CD14-positive monocyte (primary cell): Measurements from ENCODE around the gene NAT14. TPM values are rescaled to one million over a fixed set of nuclear protein-coding genes. Genes with fewer than 3 reads are reported as not detected.

Source experiments
- DNase-seq, 3 donors: peaks; one replicate each; pipeline ENCODE4 v3.0.0-alpha.2; 2011 to 2022
- H2AFZ ChIP-seq: 2 replicates; pipeline ENCODE4 v1.6.0; 2012; ENCODE audit warnings: mild to moderate bottlenecking, low read depth, low read length, inconsistent platforms; ENCODE audit not compliant: insufficient read depth, poor library complexity, severe bottlenecking
- H3K27ac ChIP-seq, 2 donors: 1 replicate in 1 of 2; 2 replicates in 1 of 2; pipeline ENCODE4 v1.5.1; 2012 to 2013; ENCODE audit warnings: low read length in 2 of 2, control low read depth in 1 of 2, inconsistent platforms in 1 of 2, low read depth in 1 of 2, mild to moderate bottlenecking in 1 of 2
- H3K27me3 ChIP-seq, 2 donors: one replicate each; pipeline versions ENCODE4 v1.6.0 to v1.6.1; 2011 to 2013; ENCODE audit warnings: low read length in 2 of 2; ENCODE audit not compliant: control insufficient read depth in 2 of 2, insufficient read depth in 2 of 2
- H3K36me3 ChIP-seq, 2 donors: replicated peaks in 1 of 2; 1 replicate in 1 of 2; 2 replicates in 1 of 2; pipeline versions ENCODE4 v1.5.1 to v1.6.1; 2012 to 2013; ENCODE audit warnings: low read length in 2 of 2, control low read depth in 1 of 2, inconsistent platforms in 1 of 2, mild to moderate bottlenecking in 1 of 2; ENCODE audit not compliant: insufficient read depth in 2 of 2, control insufficient read depth in 1 of 2
- H3K4me1 ChIP-seq, 2 donors: 1 replicate in 1 of 2; 2 replicates in 1 of 2; pipeline versions ENCODE4 v1.5.1 to v1.6.1; 2012 to 2013; ENCODE audit warnings: low read length in 2 of 2, control low read depth in 1 of 2, inconsistent platforms in 1 of 2, mild to moderate bottlenecking in 1 of 2, moderate library complexity in 1 of 2; ENCODE audit not compliant: insufficient read depth in 2 of 2, control insufficient read depth in 1 of 2
- H3K4me2 ChIP-seq: replicated peaks from 2 replicates; pipeline ENCODE3; 2012; ENCODE audit warnings: low read length, moderate library complexity, mild to moderate bottlenecking; ENCODE audit not compliant: poor library complexity, severe bottlenecking; ENCODE audit errors: extremely low read depth
- H3K4me3 ChIP-seq, 3 experiments: fragments of 200-600 bp in 1 of 3; sonication (generic) in 1 of 3; replicated peaks in 1 of 3; 1 replicate in 2 of 3; 2 replicates in 1 of 3; pipeline ENCODE4 v1.5.1; 2011 to 2013; ENCODE audit warnings: low read length in 3 of 3, mild to moderate bottlenecking in 3 of 3, control low read depth in 2 of 3, low read depth in 2 of 3, inconsistent platforms in 1 of 3, moderate library complexity in 1 of 3
- H3K79me2 ChIP-seq: 2 replicates; pipeline ENCODE4 v1.6.0; 2012; ENCODE audit warnings: mild to moderate bottlenecking, control low read depth, inconsistent platforms, low read length, moderate library complexity; ENCODE audit not compliant: insufficient read depth
- H3K9ac ChIP-seq: 2 replicates; pipeline ENCODE4 v1.6.0; 2017; ENCODE audit warnings: low read length, mild to moderate bottlenecking; ENCODE audit not compliant: insufficient read depth, poor library complexity, severe bottlenecking
- H3K9me3 ChIP-seq, 2 donors: replicated peaks in 1 of 2; 1 replicate in 1 of 2; 2 replicates in 1 of 2; pipeline versions ENCODE4 v1.5.1 to v1.6.1; 2012 to 2013; ENCODE audit warnings: low read length in 2 of 2, control low read depth in 1 of 2; ENCODE audit not compliant: control insufficient read depth in 1 of 2, insufficient read depth in 1 of 2
- H4K20me1 ChIP-seq: 2 replicates; pipeline ENCODE4 v1.6.0; 2012; ENCODE audit warnings: mild to moderate bottlenecking, low read length, control low read depth, moderate library complexity; ENCODE audit not compliant: insufficient read depth
- H3K27ac Mint-ChIP-seq, 7 donors: one replicate each; pipeline ENCODE4 v1.8.0; 2020; ENCODE audit warnings: mild to moderate bottlenecking in 7 of 7, mixed read lengths in 7 of 7, moderate library complexity in 6 of 7, inconsistent platforms in 2 of 7
- H3K27me3 Mint-ChIP-seq, 3 donors: one replicate each; pipeline ENCODE4 v1.8.0; 2021 to 2022; ENCODE audit warnings: low read depth in 3 of 3, mild to moderate bottlenecking in 3 of 3, mixed read lengths in 3 of 3, moderate library complexity in 3 of 3, inconsistent platforms in 1 of 3
- H3K36me3 Mint-ChIP-seq, 2 donors: one replicate each; pipeline ENCODE4 v1.8.0; 2020; ENCODE audit warnings: mixed read lengths in 2 of 2, inconsistent platforms in 1 of 2, mild to moderate bottlenecking in 1 of 2
- H3K4me1 Mint-ChIP-seq: one replicate; pipeline ENCODE4 v1.8.0; 2020; ENCODE audit warnings: mild to moderate bottlenecking, mixed read lengths
- H3K4me3 Mint-ChIP-seq, 2 donors: one replicate each; pipeline ENCODE4 v1.8.0; 2020; ENCODE audit warnings: mild to moderate bottlenecking in 2 of 2, mixed read lengths in 2 of 2, moderate library complexity in 1 of 2
- H3K9me3 Mint-ChIP-seq, 7 donors: one replicate each; pipeline ENCODE4 v1.8.0; 2020 to 2022; ENCODE audit warnings: mixed read lengths in 7 of 7, mild to moderate bottlenecking in 6 of 7, moderate library complexity in 6 of 7, inconsistent platforms in 2 of 7
- WGBS: methylation state at CpG from one replicate; pipeline ENCODE4 v1.1.5; 2013; ENCODE audit warnings: missing lambda C conversion rate; ENCODE audit not compliant: insufficient coverage; 5-methylcytosine and 5-hydroxymethylcytosine counted together
- intact Hi-C, 2 donors: fragments of 100-400 bp; cut with micrococcal nuclease; formaldehyde crosslinking; loops; one replicate each; pipeline versions ENCODE4 v1.15.0 to v1.15.1; 2023
- polyA plus RNA-seq, 3 donors: library from polyadenylated mRNA; depleted of rRNA in 1 of 3; unstranded in 2 of 3; stranded (reverse) in 1 of 3; fragments of 300-500 nt in 2 of 3; fragments of >200 nt in 1 of 3; fragmentation: Illumina TruSeq in 2 of 3; gene quantifications; 1 replicate in 2 of 3; 2 replicates in 1 of 3; pipeline ENCODE4 v1.2.3, GENCODE V29; 2012 to 2021
- TF ChIP-seq, protein P1 (sequence below): fragments of 200-600 bp; IDR thresholded peaks from one replicate; pipeline ENCODE4 v1.8.0; 2022; ENCODE audit warnings: antibody characterized with exemption, mild to moderate bottlenecking

Gene NAT14
- polyA plus RNA-seq, 3 donors = 1.5 to 2.2 (median 1.9) TPM

- TF ChIP-seq, protein P1, sequence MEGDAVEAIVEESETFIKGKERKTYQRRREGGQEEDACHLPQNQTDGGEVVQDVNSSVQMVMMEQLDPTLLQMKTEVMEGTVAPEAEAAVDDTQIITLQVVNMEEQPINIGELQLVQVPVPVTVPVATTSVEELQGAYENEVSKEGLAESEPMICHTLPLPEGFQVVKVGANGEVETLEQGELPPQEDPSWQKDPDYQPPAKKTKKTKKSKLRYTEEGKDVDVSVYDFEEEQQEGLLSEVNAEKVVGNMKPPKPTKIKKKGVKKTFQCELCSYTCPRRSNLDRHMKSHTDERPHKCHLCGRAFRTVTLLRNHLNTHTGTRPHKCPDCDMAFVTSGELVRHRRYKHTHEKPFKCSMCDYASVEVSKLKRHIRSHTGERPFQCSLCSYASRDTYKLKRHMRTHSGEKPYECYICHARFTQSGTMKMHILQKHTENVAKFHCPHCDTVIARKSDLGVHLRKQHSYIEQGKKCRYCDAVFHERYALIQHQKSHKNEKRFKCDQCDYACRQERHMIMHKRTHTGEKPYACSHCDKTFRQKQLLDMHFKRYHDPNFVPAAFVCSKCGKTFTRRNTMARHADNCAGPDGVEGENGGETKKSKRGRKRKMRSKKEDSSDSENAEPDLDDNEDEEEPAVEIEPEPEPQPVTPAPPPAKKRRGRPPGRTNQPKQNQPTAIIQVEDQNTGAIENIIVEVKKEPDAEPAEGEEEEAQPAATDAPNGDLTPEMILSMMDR = no peak
- Histone ChIP-seq H3K79me2 (no peaks in the 10 kb centered on the region), H3K4me2 (no peak overlapping the region), H3K36me3 (no peaks in the 10 kb centered on the region), H3K4me3 (no peak overlapping the region), H2AFZ (no peak overlapping the region), H3K9ac (no peak overlapping the region), H3K9me3 (no peaks in the 10 kb centered on the region), H3K4me1 (no peaks in the 10 kb centered on the region), H3K27ac (no peak overlapping the region), H3K27me3 (no peaks in the 10 kb centered on the region), H4K20me1 (no peaks in the 10 kb centered on the region)
- no peaks in the 10 kb centered on the region for H3K36me3 Mint-ChIP-seq
- peaks cover 2% of the 10 kb centered on the region for H3K4me1 Mint-ChIP-seq
- H3K27me3 Mint-ChIP-seq = peaks cover 2 to 5% (median 2%) of the 10 kb centered on the region in 3 donors
- intact Hi-C loops = no loop called here
- no peak overlapping the region for H3K4me3 Mint-ChIP-seq
- WGBS = 95% methylated on average over 4 of the region's 11 CpGs
- peaks cover 0 to 3% (median 0%) of the 10 kb centered on the region in 7 donors for H3K9me3 Mint-ChIP-seq
- DNase-seq = no peak
- no peak overlapping the region for H3K27ac Mint-ChIP-seq
These were observed 51.4 kb downstream of the NAT14 start for GRCh38 chr19:55536366-55536765.

Other genes with a start within 250 kb of the NAT14 start
- gene PPP6R1, start 226.2 kb upstream of the NAT14 start, polyA plus RNA-seq = 10 to 100 TPM; 16.9 to 91.3 (median 22.0) TPM
- 10 to 100 TPM; 12.3 to 17.0 (median 15.3) TPM for gene HSPBP1, start 205.1 kb upstream of the NAT14 start, polyA plus RNA-seq
- not detected for gene BRSK1, start 201.2 kb upstream of the NAT14 start, polyA plus RNA-seq
- gene TMEM150B, start 159.8 kb upstream of the NAT14 start, polyA plus RNA-seq = 10 to 100 TPM; 10.1 to 65.6 (median 11.2) TPM
- 10 to 100 TPM in 1 of 3 donors, 1 to 10 TPM in 1, under 1 TPM in 1; 0.89 to 26.9 (median 1.5) TPM for gene KMT5C, start 145.3 kb upstream of the NAT14 start, polyA plus RNA-seq
- under 1 TPM in 1 of 3 donors, not detected in 2; 0.36 TPM for gene COX6B2, start 130.5 kb upstream of the NAT14 start, polyA plus RNA-seq
- not detected for gene GARIN5B, start 121.9 kb upstream of the NAT14 start, polyA plus RNA-seq
- not detected for gene IL11, start 114.7 kb upstream of the NAT14 start, polyA plus RNA-seq
- gene TMEM190, start 108.4 kb upstream of the NAT14 start, polyA plus RNA-seq = not detected
- gene TMEM238, start 100.9 kb upstream of the NAT14 start, polyA plus RNA-seq = not detected
- 1,000 to 10,000 TPM in 1 of 3 donors, 100 to 1,000 TPM in 2; 199 to 3,862 (median 208) TPM for gene RPL28, start 99.3 kb upstream of the NAT14 start, polyA plus RNA-seq
- gene UBE2S, start 77.4 kb upstream of the NAT14 start, polyA plus RNA-seq = 10 to 100 TPM; 16.1 to 40.9 (median 21.9) TPM
- gene SHISA7, start 41.9 kb upstream of the NAT14 start, polyA plus RNA-seq = under 1 TPM in 1 of 3 donors, not detected in 2; 0.01 TPM
- gene ISOC2, start 23.5 kb upstream of the NAT14 start, polyA plus RNA-seq = 10 to 100 TPM; 14.8 to 20.2 (median 14.9) TPM
- gene C19orf85, start 20.4 kb upstream of the NAT14 start, polyA plus RNA-seq = not detected
- gene ZNF628, start 8.6 kb upstream of the NAT14 start, polyA plus RNA-seq = 1 to 10 TPM in 1 of 3 donors, under 1 TPM in 1, not detected in 1; 0.50 to 3.1 TPM
- gene SSC5D, start 3.2 kb downstream of the NAT14 start, polyA plus RNA-seq = under 1 TPM in 1 of 3 donors, not detected in 2; 0.08 TPM
- not detected for gene SBK2, start 51.9 kb downstream of the NAT14 start, polyA plus RNA-seq
- not detected for gene SBK3, start 60.4 kb downstream of the NAT14 start, polyA plus RNA-seq
- gene ZNF579, start 95.7 kb downstream of the NAT14 start, polyA plus RNA-seq = 1 to 10 TPM in 1 of 3 donors, under 1 TPM in 1, not detected in 1; 0.05 to 1.8 TPM
- gene FIZ1, start 114.3 kb downstream of the NAT14 start, polyA plus RNA-seq = 1 to 10 TPM; 1.2 to 2.6 (median 1.6) TPM
- gene ZNF524, start 115.1 kb downstream of the NAT14 start, polyA plus RNA-seq = 10 to 100 TPM; 27.9 to 45.7 (median 41.8) TPM
- 1 to 10 TPM in 1 of 3 donors, under 1 TPM in 2; 0.03 to 6.0 (median 0.07) TPM for gene ZNF865, start 120.5 kb downstream of the NAT14 start, polyA plus RNA-seq
- gene ZNF784, start 139.4 kb downstream of the NAT14 start, polyA plus RNA-seq = 1 to 10 TPM; 1.5 to 5.5 (median 2.4) TPM
- 10 to 100 TPM in 2 of 3 donors, 1 to 10 TPM in 1; 9.7 to 46.5 (median 10.7) TPM for gene ZNF580, start 155.8 kb downstream of the NAT14 start, polyA plus RNA-seq
- 10 to 100 TPM; 25.1 to 31.6 (median 29.4) TPM for gene ZNF581, start 158.5 kb downstream of the NAT14 start, polyA plus RNA-seq
- gene CCDC106, start 163.0 kb downstream of the NAT14 start, polyA plus RNA-seq = 1 to 10 TPM in 2 of 3 donors, under 1 TPM in 1; 0.74 to 2.4 (median 1.2) TPM
- 100 to 1,000 TPM in 1 of 3 donors, 1 to 10 TPM in 2; 5.3 to 166 (median 5.4) TPM for gene U2AF2, start 169.8 kb downstream of the NAT14 start, polyA plus RNA-seq
- 10 to 100 TPM; 18.7 to 75.2 (median 19.2) TPM for gene EPN1, start 190.0 kb downstream of the NAT14 start, polyA plus RNA-seq